NT2/D1 (cell line): ENCODE results near the gene ZMIZ2.

Experiments used
- SUZ12 ChIP-seq: IDR thresholded peaks from 2 replicates; pipeline ENCODE4 v1.6.1; 2011; ENCODE audit not compliant: insufficient read length, insufficient read depth; ENCODE audit errors: extremely low read depth
- YY1 ChIP-seq: IDR thresholded peaks from 2 replicates; pipeline ENCODE4 v1.6.1; 2011; ENCODE audit not compliant: insufficient read length, insufficient read depth
- ZNF274 ChIP-seq: IDR thresholded peaks from 2 replicates; pipeline ENCODE4 v1.6.1; 2011; ENCODE audit warnings: mild to moderate bottlenecking, low read depth, low read length

DNA sequence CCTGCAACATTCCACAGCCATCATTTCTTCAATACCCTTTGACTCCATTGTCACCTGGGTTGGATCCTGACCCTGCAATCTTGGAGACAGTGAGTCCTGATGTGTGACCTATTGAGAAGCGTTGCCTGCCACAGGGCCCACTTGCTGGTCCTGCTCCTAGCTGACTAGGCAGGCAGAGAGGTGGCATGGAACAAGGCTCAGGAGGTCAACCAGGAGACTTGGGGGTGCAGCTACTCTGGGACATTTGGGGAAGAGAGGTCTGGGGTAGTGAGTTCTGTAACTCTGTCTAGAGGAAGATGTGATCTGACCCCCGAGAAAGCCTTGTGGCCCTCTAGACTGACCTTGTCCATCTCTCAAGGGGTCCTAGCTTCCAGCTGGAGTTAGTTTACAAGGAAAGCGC lies 1.8 kb downstream of the ZMIZ2 start:
- TF ChIP-seq YY1 (no peak), ZNF274 (no peak), SUZ12 (no peak)
